C4-2B (cell line): ENCODE data around the gene IQGAP2.

Experiments used
- H3K27ac ChIP-seq: fragments of 450-650 bp; 2 replicates; pipeline ENCODE4 v1.5.1; 2017
- ZFX ChIP-seq: fragments of 450-650 bp; IDR thresholded peaks from 2 replicates; pipeline ENCODE4 v1.6.1; 2017
- TF ChIP-seq, protein P1 (sequence below): fragments of 450-650 bp; conservative IDR thresholded peaks from 2 replicates; pipeline ENCODE4 v1.5.1; 2017; ENCODE audit warnings: mild to moderate bottlenecking

The IQGAP2 gene

DNA sequence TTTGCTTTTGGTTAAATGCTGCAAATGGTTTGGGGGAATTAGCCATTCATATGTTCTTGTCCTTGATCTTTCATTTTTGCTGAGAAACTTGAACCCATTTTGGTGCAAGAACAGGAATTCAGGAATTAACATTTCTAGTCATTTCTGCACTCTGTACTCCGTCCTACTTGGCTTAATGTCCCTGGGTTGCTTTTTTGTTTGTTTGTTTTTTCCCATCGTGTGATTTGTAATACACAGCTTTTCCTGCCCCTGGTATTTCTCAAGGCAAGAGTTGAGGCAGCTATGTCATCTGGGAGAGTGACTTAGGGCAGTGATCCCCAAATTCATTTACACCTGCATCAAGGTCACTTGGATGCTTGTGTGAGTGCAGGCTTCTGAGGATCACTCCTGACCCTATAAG, 71.3 kb downstream of the IQGAP2 start:
- no peak overlapping the region for H3K27ac ChIP-seq

DNA sequence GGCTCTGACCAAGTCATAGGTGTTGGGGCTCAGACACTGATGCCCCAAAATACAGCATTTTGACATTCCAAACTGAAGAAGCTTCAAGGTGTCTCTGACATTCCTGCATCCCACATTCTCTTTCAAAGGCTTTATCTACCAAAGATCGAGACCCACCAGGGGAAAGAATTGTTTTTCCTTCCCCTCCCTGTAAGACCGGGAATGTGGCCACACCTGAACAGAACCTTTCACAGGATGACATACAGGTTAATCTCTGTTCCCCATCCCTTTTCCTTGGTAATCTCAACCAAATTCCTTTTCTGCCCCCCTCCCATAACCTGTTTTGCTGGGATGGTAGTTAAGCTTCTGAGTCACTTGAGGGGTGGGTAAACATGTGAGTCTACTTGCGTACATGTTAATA, 72.3 kb downstream of the IQGAP2 start:
- H3K27ac ChIP-seq, result peak overlapping the region; percentile 28; the same call in 1 of the 2 replicates
- TF ChIP-seq ZFX, result no peak
- TF ChIP-seq, protein P1, sequence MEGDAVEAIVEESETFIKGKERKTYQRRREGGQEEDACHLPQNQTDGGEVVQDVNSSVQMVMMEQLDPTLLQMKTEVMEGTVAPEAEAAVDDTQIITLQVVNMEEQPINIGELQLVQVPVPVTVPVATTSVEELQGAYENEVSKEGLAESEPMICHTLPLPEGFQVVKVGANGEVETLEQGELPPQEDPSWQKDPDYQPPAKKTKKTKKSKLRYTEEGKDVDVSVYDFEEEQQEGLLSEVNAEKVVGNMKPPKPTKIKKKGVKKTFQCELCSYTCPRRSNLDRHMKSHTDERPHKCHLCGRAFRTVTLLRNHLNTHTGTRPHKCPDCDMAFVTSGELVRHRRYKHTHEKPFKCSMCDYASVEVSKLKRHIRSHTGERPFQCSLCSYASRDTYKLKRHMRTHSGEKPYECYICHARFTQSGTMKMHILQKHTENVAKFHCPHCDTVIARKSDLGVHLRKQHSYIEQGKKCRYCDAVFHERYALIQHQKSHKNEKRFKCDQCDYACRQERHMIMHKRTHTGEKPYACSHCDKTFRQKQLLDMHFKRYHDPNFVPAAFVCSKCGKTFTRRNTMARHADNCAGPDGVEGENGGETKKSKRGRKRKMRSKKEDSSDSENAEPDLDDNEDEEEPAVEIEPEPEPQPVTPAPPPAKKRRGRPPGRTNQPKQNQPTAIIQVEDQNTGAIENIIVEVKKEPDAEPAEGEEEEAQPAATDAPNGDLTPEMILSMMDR, result no peak

More for the DNA sequence above, 71.3 kb downstream of the IQGAP2 start:
- no peak for TF ChIP-seq ZFX
- TF ChIP-seq, protein P1, result no peak

DNA sequence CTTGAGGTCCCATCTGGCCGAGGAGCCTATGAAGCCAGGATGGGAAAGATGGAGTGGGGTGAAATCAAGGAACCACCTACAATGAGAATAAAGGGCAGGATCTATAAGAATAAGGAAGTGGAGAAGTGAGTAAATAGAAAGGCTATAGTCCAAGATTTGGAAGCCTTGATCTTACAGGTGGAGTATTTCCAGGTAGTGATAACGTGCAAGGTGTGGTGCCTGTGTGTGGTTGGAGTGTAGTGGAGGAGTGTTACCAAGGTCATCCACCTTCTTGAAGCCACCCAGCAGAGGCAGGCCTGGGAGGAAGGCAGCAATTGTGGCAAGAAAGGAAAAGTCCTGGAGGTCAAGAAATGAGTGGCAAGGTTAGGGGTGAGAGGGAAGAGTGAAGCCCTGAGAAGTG, 72.9 kb downstream of the IQGAP2 start:
- peak overlapping the region; percentile 28; the same call in 1 of the 2 replicates for H3K27ac ChIP-seq
- TF ChIP-seq, protein P1, result no peak
- TF ChIP-seq ZFX, result no peak

DNA sequence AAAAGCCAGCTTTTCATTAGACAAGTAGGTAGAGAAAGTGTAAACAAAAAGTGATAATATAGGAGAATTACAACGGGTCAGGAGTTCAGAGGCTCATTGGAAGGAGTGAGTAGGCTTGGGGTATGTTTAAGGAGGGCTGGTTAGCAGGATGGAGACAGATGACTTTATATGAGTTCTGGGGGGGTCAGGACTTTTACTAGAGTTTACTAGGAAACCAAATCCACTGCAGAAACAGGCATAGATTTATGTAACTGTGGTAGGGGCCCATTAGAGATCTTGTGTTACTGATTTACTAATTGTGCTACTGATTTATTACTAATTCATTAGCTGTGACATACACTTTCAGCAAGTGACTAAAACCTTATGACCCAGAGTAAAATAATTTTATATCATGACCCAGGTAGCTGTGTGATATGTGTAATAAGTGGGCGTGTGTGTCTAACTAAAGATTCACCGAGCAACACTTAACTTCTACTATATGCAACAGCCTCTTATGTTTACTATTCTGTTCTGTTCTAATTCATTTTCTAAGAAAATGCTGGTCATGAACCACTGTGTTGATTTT, 73.5 kb downstream of the IQGAP2 start:
- peak overlapping the region; percentile 28; the same call in 1 of the 2 replicates for H3K27ac ChIP-seq
- TF ChIP-seq, protein P1, result no peak
- TF ChIP-seq ZFX, result no peak

DNA sequence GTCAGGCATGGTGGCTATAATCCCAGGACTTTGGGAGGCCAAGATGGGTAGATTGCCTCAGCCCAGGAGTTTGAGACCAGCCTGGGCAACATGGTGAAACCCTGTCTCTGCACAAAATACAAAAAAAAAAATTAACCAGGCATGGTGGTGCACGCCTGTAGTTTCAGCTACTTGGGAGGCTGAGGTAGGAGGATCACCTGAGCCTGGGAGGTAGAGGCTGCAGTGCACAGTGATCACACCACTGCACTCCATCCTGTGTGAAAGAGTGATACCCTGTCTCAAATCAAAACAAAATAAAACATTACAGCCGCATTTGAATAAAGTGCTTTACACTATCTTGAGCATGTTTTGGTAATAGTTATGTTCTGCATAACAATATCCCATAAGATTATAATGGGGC, 74.0 kb downstream of the IQGAP2 start:
- no peak overlapping the region for H3K27ac ChIP-seq
- no peak for TF ChIP-seq ZFX
- TF ChIP-seq, protein P1, result no peak

DNA sequence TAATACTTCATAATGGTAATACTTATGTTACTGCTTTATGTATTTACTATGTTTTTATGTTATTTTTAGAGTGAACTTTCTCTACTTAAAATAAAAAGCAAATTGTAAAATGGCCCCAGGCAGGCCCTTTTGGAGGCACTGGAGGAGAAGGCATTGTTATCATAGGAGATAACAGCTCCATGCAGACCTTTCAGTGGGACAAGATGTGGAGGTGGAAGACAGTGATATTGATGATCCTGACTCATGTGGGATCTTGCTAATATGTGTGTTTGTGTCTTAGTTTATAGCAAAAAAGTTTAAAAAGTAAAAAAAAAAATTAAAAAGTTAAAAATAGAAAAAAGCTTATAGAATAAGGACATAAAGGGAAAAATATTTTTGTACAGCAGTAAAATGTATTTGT, 74.5 kb downstream of the IQGAP2 start:
- no peak overlapping the region for H3K27ac ChIP-seq
- no peak for TF ChIP-seq ZFX
- TF ChIP-seq, protein P1, result no peak

DNA sequence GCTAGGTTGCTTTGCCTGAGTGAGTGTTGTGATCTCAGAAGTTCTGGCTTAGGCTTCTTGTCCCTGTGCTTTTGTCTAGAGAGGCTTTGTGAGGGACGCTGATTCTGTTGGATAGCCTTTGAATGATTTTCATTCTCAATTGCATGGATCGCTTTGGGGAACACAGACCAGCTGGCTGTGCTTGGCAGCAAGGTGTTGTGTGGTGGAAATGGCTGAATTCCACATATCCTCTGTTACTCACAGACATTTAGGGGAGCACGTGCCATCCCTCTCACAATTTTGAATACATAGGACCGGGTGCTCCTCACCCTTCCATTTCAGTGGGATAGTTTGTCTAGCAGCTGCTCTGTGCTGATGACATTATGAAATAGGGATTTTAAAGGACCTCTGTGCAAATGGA, 76.2 kb downstream of the IQGAP2 start:
- TF ChIP-seq ZFX, result no peak
- TF ChIP-seq, protein P1, result no peak
- no peak overlapping the region for H3K27ac ChIP-seq
